ENCODE measurements around the gene NKTR. TPM values are rescaled to one million over a fixed set of nuclear protein-coding genes. Genes with fewer than 3 reads are reported as not detected.

The NKTR gene
- total and polyA plus RNA-seq, 2 of the 13 experiments (the other 11 are each of a cell fraction or from before 2014, with no cell fraction given) = 41.3 to 59.6 TPM

DNA sequence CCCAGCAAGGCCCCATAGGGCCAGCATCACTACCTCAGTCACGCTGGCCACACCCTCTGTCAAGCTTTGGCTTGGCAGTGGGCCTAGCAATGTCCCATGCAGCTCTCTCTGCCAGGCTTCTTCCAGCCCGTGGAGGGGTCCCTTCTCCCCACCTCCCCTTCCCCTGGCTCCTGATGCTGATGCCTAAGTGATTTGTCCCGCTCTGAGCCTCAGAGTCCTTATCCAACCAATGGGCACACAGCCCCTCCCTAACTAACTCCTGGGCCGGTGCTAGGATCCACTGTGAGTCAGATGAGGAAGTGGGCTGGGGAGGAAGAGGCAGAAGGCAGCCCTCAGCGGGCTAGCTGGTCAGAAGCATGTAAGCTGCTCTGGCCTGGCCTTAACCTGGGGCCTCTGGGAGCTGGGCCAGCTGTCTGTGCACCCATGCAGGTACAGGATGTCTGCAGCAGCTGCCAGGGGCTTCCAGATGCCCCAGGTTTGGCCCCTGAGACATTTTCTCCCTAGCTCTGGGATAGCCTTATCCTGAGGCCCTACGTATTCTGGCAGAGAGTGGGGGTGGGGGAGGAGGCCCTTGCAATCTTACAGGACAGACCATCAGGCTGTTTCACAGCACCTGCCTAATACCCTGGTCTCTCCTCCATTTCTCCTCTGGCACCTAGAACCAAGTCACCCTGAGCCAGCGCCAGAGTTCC lies 52.3 kb downstream of the NKTR start (continued):
- TF ChIP-seq CAMTA2 (CRISPR knock-in tag; IDR thresholded peaks at IDR 0.05; ENCODE audit: borderline replicate concordance) = no peak
- no peak for TF ChIP-seq KDM6A (CRISPR knock-in tag; IDR thresholded peaks at IDR 0.05; ENCODE audit: low read depth)
- TF ChIP-seq HDAC1 (CRISPR knock-in tag; IDR thresholded peaks at IDR 0.05) = peak; percentile 51; the same call in 1 of the 2 replicates
- TF ChIP-seq ELF3 (CRISPR knock-in tag; IDR thresholded peaks at IDR 0.05) = peak; percentile 82
- TF ChIP-seq, protein P1, sequence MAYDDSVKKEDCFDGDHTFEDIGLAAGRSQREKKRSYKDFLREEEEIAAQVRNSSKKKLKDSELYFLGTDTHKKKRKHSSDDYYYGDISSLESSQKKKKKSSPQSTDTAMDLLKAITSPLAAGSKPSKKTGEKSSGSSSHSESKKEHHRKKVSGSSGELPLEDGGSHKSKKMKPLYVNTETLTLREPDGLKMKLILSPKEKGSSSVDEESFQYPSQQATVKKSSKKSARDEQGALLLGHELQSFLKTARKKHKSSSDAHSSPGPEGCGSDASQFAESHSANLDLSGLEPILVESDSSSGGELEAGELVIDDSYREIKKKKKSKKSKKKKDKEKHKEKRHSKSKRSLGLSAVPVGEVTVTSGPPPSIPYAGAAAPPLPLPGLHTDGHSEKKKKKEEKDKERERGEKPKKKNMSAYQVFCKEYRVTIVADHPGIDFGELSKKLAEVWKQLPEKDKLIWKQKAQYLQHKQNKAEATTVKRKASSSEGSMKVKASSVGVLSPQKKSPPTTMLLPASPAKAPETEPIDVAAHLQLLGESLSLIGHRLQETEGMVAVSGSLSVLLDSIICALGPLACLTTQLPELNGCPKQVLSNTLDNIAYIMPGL (CRISPR knock-in tag; IDR thresholded peaks at IDR 0.05; ENCODE audit: borderline replicate concordance in 1 of 2, low read depth in 1 of 2) = peak in 1 of 2 experiments; percentile 37; a peak in 1 of 4 replicates

DNA sequence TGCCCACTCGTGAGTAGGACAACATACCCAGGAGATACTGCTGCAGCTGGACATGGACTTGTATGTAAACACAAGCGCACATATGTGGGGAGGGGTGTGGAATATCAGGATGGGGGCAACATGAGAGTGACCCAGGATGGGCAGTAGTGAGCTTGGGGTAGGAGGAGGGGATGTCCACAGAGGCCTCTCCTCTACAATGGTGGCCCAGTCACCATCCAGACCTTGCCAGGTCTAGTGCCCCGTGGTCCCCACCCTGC lies 52.7 kb downstream of the NKTR start:
- no peak for DNase-seq (ENCODE audit: low spot score)
- Histone ChIP-seq H3K79me2 (ENCODE audit: insufficient read depth, low read length) (peaks cover 7% of the 10 kb centered on the region), H3K27me3 (ENCODE audit: control insufficient read depth in 1 of 2, insufficient read depth in 2 of 2, low read length in 2 of 2) (no peaks in the 10 kb centered on the region), H3K9me3 (ENCODE audit: low read length) (no peaks in the 10 kb centered on the region), H3K4me3 (replicated peaks in 1 of 3; ENCODE audit: insufficient read depth in 1 of 3, low read depth in 2 of 3, low read length in 3 of 3) (peak overlapping the region; percentile 71 to 89 (median 83)), H3K27ac (ENCODE audit: extremely low read length, insufficient read depth, low read length) (no peak overlapping the region), H3K4me2 (ENCODE audit: low read depth, low read length) (peak overlapping the region; percentile 90), H3K36me3 (replicated peaks in 1 of 2; ENCODE audit: control insufficient read depth in 1 of 2, insufficient read depth in 2 of 2, low read length in 2 of 2) (no peaks in the 10 kb centered on the region), H2AFZ (ENCODE audit: low read length) (no peak overlapping the region), H3K9ac (ENCODE audit: insufficient read depth, low read depth, low read length) (peak overlapping the region; percentile 80), H4K20me1 (ENCODE audit: insufficient read depth, low read length) (no peaks in the 10 kb centered on the region), H3K4me1 (ENCODE audit: insufficient read depth, low read length) (peaks cover 62% of the 10 kb centered on the region)
- FAIRE-seq = no peak
- no TSS peak for BruUV-seq (replicated peaks)
- ChIA-PET CTCF (ENCODE audit: low intra/inter-chr PET ratio, low total read pairs) (no interaction called here), POLR2A (interaction anchor here (1.2 to 1.7 kb wide), 3 partner anchors 40 to 63 kb away, joined by 4 to 8 read pairs (median 4); partner anchors contain the start of genes NKTR and SS18L2)
- 38% methylated on average over 2 of the region's 3 CpGs for WGBS (ENCODE audit: low lambda C conversion rate)
- peak; percentile 10 for ATAC-seq
- intact Hi-C loops (cut with micrococcal nuclease; ENCODE audit: unreplicated experiment) (loop anchor here (5.0 kb wide), 3 partner anchors 79 to 179 kb away; no protein-coding TSS in a partner anchor), in situ Hi-C loops (cut with HindIII; ENCODE audit: extremely low pct_ligation_motif_present, low pct_unique_long_range_greater_than_20kb) (loop anchor here (5.0 kb wide), 1 partner anchor 94 kb away; no protein-coding TSS in a partner anchor)
- TF ChIP-seq ZFP37 (CRISPR knock-in tag; IDR thresholded peaks at IDR 0.05; ENCODE audit: borderline replicate concordance) (no peak), HOXD1 (CRISPR knock-in tag; IDR thresholded peaks at IDR 0.05) (no peak), ZNF709 (CRISPR knock-in tag; IDR thresholded peaks at IDR 0.05) (no peak), ZNF335 (CRISPR knock-in tag; IDR thresholded peaks at IDR 0.05) (no peak), RBFOX2 (IDR thresholded peaks at IDR 0.05; ENCODE audit: low read depth, low read length) (no peak), KLF9 (CRISPR knock-in tag; IDR thresholded peaks at IDR 0.05; ENCODE audit: low read depth) (no peak), ZNF577 (CRISPR knock-in tag; IDR thresholded peaks at IDR 0.05; ENCODE audit: borderline replicate concordance, low read depth) (no peak), SALL2 (CRISPR knock-in tag; IDR thresholded peaks at IDR 0.05) (no peak), ZSCAN12 (CRISPR knock-in tag; IDR thresholded peaks at IDR 0.05) (no peak), ARHGAP35 (CRISPR knock-in tag; IDR thresholded peaks at IDR 0.05; ENCODE audit: borderline replicate concordance) (0 out of 2 replicates have a peak, but pooled peaks have one; percentile 16)
- TF ChIP-seq, protein P2, sequence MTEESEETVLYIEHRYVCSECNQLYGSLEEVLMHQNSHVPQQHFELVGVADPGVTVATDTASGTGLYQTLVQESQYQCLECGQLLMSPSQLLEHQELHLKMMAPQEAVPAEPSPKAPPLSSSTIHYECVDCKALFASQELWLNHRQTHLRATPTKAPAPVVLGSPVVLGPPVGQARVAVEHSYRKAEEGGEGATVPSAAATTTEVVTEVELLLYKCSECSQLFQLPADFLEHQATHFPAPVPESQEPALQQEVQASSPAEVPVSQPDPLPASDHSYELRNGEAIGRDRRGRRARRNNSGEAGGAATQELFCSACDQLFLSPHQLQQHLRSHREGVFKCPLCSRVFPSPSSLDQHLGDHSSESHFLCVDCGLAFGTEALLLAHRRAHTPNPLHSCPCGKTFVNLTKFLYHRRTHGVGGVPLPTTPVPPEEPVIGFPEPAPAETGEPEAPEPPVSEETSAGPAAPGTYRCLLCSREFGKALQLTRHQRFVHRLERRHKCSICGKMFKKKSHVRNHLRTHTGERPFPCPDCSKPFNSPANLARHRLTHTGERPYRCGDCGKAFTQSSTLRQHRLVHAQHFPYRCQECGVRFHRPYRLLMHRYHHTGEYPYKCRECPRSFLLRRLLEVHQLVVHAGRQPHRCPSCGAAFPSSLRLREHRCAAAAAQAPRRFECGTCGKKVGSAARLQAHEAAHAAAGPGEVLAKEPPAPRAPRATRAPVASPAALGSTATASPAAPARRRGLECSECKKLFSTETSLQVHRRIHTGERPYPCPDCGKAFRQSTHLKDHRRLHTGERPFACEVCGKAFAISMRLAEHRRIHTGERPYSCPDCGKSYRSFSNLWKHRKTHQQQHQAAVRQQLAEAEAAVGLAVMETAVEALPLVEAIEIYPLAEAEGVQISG (CRISPR knock-in tag; IDR thresholded peaks at IDR 0.05) = no peak
